ENCODE results near the gene GTF2F2.

GTF2F2 gene

GRCh38 chr13:45132369-45133064 lies 12.2 kb downstream of the GTF2F2 start:
- DNase-seq, result no peak

DNA sequence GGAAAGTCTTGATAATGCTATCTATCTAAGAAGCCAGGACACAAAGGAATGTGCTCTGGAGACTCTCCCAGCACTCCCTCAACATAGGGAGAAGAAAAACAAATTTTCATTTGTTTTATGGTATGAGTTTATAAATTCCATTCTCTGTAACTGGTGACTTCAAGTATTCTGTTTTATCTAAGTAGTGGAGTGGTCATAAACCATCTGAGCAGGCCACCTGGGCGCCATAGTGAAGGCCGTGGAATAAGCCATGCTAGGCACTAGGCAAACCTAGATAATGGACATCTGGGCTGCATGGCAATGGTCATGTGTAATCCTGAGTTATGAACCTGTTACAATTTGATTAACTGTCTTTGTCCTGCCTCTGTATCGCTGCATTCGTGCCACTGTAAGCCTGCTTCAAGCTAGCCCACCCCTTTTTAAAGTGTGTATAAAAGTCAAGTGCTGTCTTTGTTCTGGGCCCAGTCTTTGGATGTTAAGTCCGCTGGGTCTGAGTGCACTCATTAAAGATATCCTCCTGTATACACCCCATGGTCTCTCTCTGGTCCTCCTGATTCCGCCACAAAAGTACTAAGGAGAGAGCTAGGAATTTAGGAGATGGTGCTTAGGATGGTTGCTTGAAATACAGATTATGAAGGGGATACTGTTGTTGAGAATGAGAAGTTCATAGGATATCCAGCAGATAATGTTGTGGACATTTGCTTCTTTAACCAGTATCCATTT lies 13.2 kb downstream of the GTF2F2 start:
- DNase-seq, result no peak

DNA sequence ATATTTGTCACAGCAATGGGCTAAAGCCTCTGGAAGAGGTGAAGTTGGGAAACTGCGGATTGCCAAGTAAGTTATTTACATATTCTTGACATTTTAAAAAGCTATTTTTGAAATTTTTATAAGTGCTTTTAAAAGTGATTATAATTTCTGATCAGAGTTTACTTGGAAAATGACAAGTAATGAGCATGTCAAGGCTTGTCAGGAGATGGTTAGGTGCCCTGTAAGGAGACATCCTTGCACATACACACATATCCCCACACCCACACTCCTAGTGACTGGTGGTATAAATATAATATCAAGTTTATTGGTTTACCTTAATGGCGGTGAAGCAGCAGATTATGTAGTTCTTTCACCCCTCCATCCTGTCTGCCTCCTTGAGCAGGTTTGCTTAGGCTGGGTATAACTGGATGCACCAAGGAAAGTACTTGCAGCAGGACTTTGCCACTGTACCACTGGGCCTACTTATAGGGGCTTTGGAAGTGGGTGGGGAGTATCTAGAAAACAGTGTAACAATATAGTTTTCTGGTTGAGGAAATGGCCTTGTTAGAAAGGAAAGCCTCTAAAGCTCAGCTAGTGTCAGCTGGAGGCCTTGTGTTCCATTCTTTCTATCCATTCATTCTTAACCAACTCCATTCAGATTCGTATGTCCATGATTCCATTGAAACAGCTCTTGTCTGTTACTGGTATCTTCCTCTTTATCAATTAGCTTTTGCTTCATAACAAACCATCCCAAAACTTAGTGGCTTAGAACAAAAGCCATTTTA lies 16.6 kb downstream of the GTF2F2 start:
- no peak for DNase-seq

- peak; percentile 53 for DNase-seq
Observed at GRCh38 chr13:45137526-45137925, 17.2 kb downstream of the GTF2F2 start.

GRCh38 chr13:45138282-45138681 lies 18.0 kb downstream of the GTF2F2 start:
- DNase-seq, result no peak

DNA sequence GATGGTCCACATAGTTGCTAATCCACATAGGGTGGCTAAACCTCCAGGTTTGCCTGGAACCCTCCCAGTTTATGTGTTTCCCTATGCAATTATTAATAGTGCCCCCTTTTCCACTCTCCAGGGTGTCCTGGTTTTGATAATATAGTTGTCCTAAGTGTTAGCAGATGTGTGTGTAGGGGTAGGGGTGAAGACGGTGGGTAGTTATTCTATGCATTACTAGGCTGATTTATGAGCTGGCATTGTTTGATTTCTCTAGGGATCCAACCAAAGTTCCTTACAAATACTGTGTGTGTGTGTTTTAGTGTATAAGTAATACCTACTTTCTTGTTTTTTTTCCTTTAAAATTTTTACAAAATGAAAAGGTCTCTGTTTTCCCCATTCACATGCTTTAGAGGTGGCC lies 21.1 kb downstream of the GTF2F2 start:
- no peak for DNase-seq

GRCh38 chr13:45142440-45143345 lies 22.4 kb downstream of the GTF2F2 start:
- DNase-seq, result peak; percentile 74

- DNase-seq, result peak; percentile 32
Observed at GRCh38 chr13:45143346-45143751, 23.0 kb downstream of the GTF2F2 start.

DNA sequence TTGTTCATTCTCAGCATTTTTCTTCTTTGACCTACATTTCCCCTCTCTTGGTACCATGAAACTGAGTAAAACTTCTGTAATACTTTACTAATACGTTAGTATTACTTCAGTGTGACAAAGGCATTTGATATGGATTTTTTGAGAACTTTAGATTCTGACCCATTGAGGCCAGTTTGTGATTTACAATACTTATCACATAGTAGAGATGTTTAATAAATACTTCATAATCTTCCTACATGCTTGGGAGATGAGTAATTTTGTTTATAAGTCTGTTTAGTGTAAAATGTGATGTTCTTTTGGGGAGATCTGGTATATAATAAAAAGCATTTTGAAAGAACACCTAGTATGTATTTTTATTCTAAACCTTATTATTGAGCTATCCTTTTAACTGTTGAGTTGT lies 29.7 kb downstream of the GTF2F2 start:
- no peak for DNase-seq

DNA sequence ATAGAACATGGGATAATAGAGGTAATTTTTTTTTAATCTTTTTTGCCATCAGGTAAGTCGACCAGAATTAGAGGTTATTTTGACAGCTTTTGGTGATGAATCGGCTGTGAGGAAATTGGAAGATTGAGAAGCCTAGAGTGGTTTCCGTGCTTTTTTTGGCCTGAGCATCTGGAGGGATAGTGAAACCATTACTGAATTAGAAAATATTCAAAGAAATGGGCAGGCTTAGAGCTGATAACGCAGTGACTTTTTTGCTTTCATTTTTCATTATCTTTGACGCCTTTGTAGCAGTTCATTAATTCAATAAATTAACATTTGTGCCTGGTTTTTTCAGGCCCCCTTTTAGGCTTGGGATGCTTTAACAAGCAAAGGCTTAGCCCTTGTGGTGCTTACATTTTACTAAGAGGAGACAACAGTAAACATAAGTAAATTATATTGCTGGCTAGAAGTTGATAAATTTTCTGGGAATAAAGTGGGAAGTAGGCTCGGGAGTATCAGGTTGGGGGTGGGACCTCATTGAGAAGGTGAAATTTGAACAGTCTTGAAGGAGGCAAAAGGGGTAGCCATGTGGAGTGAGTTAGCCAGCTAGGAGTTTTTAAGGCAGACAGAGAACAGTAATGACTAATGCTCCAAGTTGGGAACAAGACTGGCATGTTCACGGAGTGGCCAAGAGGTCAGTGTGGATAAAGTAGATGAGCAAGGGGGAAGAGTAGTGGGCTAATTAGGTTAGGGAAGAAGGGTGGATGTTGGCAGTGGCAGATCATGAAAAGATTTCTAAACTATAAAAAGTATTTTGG lies 36.5 kb downstream of the GTF2F2 start:
- DNase-seq, result no peak

- DNase-seq, result no peak
Observed at GRCh38 chr13:45162194-45162593, 41.9 kb downstream of the GTF2F2 start.

DNA sequence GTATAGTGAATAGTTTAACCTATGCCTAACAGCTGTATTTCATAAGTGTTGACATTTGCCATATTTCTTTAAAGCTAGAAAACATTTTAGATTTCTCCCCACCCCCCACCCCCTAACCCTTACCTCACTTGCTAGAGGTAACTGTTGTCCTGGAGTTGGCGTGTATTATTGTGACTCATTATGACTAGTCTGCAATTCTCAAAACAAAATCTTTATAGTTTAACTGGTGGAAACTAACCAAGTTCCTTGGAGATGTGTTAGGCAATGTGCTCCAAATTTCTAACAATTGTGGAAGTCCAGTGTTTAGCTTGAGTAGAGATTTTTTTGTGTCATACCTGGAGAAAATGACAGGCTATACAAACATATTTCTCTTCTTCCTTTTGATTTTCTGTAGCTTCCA lies 42.5 kb downstream of the GTF2F2 start:
- no peak for DNase-seq

GRCh38 chr13:45166858-45167257 lies 46.5 kb downstream of the GTF2F2 start:
- no peak for DNase-seq

DNA sequence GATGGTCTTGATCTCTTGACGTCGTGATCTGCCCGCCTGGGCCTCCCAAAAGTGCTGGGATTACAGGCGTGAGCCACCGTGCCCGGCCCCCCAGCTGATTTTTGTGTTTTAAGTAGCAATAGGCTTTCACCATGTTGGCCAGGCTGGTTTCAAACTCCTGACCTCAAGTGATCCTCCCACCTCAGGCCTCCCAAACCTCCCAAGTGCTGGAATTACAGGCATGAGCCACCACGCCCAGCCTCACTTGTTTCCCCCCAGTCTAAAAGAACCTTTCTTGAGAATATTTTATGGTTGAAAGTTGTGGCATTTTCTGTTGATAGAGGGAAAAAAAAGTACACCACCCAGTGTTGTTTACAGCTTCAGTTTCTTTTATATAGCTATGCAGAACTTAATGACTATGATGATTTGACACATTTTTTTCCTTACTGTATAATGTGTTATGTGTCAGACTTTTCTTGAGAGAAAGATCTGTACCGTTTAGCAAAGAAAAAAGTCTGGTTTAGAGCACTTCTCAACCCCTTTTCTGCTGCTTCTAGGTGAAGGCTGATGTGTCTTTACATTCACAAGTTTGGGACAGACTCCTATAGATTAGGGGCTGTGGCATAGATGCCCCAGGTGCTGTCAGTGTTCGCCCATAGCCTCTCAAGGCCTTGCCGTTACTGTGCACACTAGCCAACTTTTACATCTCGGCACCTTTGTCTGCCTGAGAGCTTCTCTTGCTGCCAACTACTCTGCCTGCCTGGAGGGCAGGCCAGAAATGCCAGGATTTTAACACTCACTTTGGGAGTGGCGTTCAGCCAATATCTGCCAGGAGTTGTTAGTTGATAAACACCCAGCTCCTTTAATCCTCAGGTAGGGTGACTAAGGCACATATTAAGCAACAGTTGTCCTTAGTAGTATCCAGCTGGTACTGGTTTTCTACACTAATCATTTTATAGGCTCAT lies 47.6 kb downstream of the GTF2F2 start:
- peak; percentile 87 for DNase-seq

DNA sequence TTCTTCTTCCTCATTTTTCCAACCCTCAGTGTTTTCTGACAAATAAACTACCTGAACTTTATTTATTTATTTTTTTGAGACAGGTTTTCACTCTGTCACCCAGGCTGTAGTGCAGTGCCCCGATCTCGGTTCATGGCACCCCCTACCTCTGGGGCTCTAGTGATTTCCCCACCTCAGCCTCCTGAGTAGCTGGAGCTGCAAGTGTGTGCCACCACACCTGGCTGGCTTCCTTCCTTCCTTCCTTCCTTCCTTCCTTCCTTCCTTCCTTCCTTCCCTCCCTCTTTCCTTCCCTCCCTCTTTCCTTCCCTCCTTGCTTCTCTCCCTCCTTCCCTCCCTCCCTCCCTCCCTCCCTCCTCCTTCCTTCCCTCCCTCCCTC lies 48.2 kb downstream of the GTF2F2 start:
- no peak for DNase-seq

GRCh38 chr13:45174478-45174877 lies 54.2 kb downstream of the GTF2F2 start:
- DNase-seq, result no peak

- DNase-seq, result no peak
Observed at GRCh38 chr13:45178349-45179162, 58.2 kb downstream of the GTF2F2 start.

DNA sequence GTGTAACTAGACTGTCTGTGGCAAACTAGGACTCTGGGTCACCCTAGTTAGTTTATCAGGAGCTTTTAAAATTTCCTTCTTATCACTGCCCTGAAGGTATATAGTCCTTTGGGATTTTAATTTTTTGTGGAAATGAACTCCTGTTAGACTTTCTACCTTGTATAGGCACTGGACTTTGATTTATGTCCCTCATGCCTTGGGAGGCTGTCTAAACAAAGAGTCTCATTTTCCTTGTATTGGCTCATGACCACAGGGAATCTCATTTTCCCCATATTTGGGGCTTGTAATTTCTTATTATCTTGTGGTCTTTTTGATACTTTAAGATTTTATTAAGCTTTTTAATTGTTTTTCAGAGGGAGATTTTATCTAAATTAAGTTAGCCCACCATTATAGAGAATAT lies 59.1 kb downstream of the GTF2F2 start:
- DNase-seq, result no peak

DNA sequence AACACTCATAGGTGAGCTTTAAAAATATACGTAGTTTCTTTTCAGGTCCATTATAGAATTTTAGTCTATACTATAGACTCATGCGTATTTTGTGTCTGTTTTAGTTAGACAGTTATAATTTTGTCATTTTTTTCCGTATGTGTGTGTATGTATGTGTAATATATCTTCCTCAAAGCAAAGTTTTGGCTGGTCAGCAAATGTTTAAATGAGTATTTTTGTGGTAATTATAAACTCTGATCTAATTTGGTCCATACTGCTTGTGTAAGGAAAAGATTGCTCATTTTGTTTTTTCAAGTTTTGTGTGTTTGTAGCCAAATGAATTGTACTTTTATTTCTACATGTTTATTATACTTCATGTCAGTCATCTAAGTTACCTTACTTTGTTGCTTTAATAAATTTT lies 60.0 kb downstream of the GTF2F2 start:
- DNase-seq, result no peak

Data from hematopoietic multipotent progenitor cell treated with erythropoietin and hydrocortisone succinate and interleukin-3 and kit ligand, for 6 days (in vitro differentiated cells).